NOMO-1 treated with DMSO at 0.1 percent for 48 hours (cell line): ENCODE results near the gene RYR3.

ENCODE experiments used
- DNase-seq: peaks from one replicate; lab custom pipeline; 2025; ENCODE audit not compliant: unreplicated experiment; lab: John Stamatoyannopoulos, UW

RYR3 gene

DNA sequence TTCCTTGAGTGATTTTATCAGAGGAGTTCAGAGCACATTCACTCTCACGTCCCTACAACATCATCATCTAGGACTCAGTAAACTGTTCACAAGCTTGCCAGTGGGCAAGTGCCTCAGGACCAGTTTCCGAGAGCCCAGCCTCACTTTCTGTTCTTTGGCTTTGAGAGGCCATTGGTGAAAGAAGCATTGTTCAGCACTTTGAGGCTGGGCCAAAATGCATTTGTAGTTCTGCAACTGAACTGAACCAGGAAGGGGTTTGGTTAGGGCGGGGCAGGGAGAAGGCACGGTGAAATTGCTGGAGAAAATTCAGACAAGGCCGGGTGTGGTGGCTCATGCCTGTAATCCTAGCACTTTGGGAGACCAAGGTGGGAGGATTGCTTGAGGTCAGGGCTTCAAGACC lies 435.4 kb downstream of the RYR3 start:
- no peak for DNase-seq

DNA sequence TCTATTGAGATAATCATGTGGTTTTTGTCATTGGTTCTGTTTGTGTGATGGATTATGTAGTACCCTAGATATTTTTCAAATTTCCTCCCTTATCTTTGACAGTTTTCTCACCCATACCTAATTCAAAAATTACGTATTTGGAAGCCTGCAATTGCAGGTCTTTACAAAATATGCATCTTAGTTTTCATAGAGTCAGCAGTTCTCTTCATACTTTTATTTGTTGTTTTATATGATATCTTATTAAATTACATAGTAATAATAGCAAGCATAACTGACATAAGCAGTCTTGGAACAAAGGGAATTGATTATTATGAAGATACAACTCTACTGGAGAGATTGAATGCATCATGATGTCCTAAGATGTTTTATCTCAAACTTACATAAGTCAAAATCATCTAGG lies 442.2 kb downstream of the RYR3 start:
- DNase-seq: no peak

DNA sequence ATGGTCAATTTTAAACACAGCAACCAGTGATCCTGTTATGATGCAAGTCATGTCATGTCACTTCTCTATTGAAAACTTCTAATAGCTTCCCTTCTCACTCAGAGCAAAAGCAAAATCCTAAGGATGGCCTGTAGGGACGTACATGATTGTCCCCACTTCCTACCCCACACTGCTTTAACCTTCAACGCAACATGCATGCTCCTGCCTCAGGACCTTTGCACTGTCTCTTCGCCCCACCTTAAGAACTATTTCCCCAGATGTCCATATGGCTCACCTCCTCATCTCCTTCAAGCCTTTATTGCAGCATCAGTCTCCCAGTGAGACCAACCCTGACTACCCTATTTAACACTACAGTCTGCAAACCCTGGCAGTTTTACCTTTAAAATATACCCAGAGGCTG lies 443.5 kb downstream of the RYR3 start:
- peak; percentile 39 for DNase-seq

DNA sequence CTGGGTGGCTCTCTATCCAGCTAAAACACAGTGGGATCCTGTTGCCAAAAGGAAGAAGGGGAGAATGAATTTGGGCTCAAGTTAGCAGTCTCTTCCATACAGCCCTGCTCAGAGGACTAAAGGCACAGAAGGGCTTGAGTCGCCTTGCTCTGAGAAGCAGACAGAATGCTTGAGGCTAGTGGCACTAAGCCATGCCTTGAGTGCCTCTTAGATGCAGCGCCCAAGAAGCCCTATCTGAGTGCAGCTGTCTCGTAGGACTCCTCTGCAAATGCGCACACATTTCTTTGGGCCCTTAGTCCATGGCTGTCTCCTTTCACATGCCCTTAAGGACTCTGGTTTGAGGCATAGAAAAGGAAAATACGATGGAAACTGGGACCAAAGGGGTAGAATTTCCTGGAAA lies 446.2 kb downstream of the RYR3 start:
- no peak for DNase-seq

DNA sequence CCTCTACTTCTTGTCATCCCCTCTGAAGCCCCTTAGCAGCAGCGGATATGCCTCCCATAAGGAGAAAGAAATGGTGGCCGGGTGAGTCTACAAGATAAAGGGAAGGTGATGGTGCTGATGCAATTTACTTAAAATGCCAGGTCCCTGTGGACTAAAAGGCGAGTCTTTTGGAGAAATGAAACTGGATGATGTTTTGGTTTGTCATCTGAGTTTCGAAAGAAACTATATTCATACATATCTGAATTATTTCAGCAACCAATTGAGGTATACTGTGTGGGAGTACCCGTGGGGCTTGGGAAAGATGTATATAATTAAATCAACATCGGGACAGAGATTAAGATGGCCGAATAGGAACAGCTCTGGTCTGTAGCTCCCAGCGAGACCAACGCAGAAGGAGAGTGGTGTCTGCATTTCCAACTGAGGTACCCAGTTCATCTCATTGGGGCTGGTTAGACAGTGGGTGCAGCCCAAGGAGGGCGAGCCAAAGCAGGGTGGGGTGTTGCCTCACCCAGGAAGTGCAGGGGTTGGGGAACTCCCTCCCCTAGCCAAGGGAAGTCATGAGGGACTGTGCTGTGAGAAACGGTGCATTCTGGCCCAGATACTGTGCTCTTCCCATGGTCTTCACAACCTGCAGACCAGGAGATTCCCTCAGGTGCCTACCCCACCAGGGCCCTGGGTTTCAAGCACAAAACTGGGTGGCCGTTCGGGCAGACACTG lies 446.9 kb downstream of the RYR3 start:
- DNase-seq: peak; percentile 80

DNA sequence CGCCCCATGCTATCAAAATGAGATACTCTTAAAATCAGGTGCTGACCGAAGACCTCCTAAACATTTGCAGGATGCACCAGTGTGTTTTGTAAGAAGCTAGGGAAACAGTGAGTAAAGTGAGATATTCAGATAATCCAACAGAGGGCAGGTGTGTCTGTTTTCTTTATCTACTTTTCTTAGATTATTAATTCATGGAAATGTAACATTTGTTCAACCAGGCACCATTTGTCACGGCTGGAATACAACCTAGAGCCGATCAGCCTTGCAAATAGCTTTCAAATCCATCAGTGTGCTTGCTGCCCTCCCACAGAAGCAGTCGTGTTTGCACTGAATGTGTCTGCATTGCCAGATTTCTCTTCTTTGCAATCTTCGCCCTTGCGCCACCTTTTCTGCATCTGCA lies 455.6 kb downstream of the RYR3 start:
- DNase-seq: no peak

DNA sequence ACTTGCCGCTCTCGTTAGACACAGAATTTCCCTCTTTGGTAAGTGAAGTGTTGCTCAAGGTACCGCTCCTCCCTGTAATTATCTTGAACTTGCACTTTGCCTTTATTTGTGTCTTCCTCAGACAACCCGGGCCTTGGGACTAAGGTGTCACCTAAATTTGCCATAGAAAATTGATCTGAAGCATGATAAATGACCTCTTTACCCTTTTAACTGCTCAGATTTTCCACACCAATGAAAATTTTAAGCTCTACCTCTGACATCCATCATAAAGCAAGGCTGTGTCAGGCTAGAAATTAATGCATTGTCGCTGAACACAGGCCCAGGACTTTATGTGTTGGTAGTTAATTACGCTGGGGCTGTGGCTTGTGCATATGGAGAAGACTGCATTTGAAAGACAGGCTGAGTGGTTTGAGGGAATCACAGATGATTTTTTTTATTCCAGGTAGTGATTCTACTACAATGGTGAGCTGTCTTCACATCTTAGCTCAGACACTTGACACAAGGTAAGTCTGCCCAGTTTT lies 458.0 kb downstream of the RYR3 start:
- peak; percentile 75 for DNase-seq

DNA sequence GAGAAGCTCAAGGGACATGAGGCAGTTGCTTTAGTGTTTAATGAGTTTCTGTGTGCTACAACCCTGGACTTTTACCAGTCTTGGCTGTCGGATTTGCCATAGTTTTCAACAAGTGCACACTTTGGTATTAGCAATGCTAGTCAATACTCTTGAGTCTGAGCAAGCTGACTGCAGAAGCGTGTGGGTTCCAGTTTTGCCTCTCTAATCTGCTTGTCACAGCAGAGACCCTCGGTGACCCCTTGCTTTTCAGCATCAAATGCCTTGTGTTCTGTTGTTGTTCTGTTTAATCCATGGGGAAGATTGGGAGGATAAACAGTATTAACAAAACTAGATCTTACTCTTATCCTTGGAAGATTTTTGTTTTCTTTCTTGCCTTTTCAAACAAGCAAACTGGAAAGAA lies 463.2 kb downstream of the RYR3 start:
- no peak for DNase-seq

DNA sequence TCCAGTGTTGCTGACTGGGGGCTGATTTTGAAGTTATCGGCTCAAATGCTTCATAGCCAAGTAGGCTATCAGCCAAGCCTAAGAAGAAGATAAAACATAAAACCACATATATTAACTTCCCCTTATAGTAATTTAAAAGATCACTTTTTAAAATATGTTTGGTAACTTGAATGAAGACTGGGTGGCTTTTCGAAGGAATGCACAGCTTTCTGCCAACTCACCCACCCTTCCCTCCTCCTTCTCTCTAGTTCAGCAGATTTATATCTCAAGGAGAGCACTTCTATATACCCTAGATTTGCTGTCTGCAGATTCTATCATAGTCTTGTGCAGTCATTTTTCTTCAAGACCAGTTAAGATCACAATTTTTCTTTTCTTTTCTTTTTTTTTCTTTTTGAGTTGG lies 468.1 kb downstream of the RYR3 start:
- no peak for DNase-seq

DNA sequence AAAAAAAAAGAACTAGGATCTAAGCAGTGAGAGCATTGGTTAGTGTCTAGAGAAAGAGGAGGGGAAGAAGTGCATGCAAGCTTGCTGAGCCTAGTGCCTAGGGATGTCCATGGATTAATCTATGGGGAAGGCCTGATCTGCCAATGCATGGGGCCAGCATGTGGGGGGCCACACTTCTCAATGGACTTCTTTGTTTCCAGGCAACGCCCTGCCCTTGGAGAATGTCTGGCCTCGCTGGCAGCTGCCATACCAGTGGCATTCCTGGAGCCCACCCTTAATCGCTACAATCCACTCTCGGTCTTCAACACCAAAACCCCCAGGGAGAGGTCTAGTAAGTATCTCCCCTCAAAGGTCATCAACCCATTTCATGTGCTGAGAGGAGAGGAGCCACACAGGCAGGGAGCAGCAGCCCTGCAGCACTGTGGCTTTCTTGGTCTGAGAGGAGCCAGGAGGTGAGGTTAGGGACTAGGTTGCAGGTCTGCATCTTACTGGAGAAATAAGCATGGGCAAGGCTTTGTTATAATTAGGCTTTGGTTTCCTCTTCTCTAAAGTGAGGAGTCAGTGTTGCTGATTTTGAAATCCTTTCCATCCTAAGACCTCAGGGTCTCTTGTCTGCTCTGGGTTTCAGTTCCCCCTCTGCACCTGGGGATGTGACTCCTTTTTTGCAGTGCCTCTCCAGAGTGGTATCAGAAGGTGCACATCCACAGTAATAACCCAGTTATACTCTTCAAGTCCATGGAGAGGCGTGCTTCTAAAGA lies 469.4 kb downstream of the RYR3 start:
- DNase-seq: peak; percentile 92

DNA sequence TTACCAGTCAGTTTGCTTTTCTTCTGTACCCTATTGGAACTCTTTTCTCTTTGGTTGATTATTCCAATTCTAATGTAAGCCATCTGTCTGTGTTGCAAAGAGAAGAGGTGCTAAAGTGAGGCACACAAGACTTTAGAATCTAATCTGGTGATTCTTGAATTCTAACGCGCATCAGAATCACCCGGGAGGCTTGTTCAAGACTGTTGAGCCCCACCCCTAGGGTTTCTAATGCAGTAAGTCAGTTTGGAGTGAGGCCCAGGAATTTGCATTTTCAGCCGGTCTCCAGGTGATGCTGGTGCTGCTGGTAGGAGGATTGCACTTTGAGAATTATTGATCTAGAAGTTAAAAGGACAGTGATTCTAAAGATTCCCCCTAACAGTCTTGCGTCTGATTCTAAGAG lies 472.2 kb downstream of the RYR3 start:
- DNase-seq: no peak

DNA sequence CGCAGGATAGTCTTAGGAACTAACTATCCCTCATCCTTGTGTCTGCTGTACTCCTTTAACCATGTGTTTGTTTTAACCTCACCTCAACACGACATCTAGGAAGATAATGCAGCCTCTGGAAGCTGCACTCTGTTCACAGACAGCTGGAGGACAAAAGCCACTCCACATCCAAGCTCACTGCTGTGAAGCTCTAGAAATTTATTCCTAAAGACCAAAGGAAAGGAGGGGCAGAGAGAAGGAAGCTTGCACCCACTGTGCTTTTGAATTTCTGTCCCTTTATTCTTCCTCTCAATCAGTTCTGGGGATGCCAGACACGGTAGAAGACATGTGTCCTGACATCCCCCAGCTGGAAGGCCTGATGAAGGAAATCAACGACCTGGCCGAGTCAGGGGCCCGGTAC lies 474.6 kb downstream of the RYR3 start:
- no peak for DNase-seq

DNA sequence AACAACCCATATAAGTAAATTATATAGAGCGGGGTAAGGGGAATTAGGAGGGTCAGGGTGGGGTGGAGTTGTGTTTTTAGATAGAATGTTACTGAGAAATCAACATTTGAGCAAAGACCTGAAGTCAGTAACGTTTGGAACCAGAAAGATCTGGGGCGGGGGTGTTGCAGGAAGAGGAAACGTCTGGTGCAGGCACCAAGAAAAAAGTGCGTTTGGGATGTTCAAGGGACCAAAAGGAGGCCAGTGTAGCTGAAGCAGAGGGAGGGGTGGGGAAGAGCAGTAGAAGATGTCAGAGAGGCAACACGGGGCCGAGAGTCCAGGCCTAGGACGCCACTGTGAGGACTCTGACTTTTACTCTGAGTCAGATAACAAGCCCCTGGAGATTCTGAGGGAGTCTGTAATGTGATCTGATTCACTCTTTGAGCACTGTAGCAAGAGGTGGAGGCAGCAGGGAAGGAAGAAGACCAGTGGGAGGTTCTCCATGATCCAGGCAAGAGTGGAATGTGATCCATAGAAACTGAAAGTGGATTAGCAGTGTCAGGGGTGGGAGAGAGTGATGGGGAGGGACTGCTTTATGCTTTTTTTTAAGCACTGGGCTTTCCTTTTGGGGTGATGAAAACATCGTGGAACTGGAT lies 478.3 kb downstream of the RYR3 start:
- no peak for DNase-seq

DNA sequence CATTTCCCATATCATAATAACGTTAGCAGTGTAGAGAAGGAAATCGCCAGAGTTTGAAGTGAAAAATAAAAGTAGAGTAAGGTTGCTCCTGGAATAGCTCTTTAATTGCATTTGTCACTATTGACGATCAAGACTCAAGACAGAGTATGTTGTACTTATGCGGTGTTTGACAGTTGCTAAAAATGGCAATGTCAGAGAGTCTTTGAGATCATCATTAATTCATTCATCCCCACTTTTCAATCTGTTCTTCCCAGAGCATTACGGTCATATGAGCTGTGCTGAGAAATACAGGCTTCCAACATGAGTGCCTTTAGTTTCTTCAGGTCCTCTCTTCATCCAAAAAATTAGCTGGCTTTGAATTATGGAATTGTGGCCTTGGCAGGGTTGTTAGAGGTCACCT lies 483.7 kb downstream of the RYR3 start:
- no peak for DNase-seq

DNA sequence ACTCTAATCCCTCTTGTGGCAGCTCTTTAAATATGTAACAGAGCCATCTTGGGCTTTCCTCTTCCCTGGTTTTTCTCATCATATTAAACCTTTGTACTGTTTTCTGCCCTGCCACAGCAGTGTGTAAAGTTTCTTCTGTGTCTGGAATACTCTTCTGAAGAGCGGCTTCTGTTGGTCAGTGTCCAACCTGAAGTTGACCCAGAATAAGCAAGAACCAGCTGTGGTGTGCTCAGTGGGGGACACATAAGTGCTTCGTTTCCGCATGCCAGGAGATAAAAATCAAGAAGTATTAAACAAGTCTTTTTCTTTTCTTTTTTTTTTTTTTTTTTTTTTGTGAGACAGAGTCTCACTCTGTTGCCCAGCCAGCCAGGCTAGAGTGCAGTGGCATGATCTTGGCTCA lies 484.3 kb downstream of the RYR3 start:
- DNase-seq: no peak

DNA sequence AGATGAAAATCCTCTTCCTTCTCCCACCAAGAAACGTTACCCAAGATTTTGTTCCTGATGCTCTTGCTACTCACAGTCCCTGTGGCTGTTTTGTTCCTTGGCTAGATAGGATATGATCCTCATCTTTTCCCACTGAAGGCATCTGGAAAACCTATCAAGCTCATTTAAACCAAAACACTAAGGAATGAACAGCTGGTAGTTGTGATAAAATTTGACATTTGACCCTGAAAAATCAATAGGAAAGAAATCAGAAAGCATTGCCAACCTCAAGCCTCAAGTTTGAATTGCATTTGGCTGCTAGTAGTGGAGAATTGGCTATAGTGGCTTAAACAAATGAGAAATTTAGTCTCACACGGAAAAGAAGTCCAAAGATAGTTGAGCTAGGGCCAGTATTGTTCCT lies 486.9 kb downstream of the RYR3 start:
- DNase-seq: no peak

DNA sequence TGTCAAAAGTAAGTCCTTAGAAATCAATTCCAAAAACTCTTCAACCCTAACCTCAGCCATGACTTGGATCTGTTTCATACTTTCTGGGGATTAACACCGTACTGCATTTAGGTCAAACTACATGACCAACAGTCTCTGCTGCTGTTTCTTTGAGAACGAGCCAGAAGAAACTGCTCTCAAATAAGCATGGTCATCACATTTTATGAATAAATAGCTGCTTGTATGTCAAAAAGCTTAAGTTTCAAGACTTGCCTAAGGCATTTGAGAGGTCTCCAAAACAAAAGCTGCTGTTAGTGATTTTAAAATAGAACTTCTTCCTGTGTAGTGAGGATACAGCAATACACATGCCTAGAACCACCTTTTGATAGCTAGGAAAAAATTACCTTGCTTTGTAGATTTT lies 491.2 kb downstream of the RYR3 start:
- DNase-seq: no peak

DNA sequence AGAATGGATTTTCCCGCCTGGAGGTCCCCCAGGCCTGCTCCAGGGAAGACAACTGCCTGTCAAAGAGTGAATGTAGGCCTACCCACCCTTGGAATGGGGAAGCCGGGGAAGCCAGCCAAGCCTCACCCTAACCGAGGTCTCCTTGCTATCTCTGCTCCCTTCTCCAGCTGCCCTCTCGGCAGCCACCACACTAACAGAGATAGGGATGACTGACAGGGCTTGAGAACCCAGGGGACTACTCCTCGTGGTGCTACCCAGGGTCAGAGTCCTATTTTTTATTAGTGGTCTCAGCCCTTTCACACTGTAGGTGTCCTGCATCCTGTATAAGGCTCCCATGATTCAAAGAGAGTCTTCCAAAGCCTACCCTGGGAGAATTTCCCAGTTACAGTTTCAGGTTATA lies 496.9 kb downstream of the RYR3 start:
- no peak for DNase-seq

DNA sequence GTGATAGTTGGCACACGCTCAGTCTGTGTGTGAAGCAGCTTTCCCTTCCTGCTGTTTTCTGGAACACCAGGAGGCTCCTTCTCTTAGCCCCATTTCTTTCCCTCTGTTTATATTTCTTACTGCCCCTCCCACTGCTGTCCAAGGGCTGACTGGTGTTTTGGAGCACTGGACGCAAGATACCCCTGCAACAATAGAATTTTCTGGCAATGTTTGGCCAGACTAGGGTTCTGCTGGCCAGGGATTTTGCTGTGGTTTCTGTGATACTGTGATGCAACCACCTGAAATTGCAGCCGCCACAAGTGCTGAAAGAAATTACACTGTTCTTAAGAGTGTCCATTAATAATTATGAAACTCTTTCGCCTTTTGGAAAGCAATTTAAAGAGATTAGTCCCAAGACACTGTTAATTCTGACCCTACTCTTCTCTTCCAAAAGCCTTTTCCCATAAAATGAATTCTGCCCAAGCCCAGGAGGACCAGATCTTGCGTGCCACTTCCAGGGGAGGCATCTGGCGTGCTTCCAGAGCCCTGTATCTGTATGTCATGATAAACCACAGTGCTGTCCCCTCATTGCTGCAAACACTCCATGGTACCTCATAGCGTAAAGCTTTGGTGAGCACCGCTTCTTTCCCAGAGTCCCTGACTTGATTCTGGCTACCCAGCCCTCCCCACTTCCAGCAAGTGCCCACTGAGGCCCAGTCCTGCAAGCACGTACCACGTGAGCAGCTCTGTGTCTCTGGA lies 498.1 kb downstream of the RYR3 start:
- DNase-seq: peak; percentile 44

DNA sequence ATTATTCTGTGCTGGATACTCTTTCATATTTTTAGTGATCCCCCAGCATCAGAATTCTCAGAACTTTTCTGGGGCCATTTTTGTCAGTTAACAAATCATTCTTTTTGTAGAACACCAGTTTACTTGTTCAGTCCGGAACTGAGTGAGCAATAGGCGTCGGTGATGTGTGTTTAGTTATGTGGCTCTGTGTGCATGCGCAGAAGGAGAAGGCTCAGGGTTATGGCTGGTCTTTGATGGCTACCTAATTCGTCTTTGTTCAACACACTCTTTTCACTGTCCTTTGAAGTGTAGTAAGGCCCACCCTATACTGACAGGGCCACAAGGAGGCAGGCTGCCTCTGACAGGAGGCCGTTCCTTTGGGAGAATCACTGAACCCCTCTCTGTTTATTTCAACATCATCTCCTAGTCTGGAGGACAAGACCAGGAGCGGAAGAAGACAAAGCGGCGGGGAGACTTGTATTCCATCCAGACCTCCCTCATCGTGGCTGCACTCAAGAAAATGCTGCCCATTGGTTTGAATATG lies 499.4 kb downstream of the RYR3 start:
- no peak for DNase-seq

DNA sequence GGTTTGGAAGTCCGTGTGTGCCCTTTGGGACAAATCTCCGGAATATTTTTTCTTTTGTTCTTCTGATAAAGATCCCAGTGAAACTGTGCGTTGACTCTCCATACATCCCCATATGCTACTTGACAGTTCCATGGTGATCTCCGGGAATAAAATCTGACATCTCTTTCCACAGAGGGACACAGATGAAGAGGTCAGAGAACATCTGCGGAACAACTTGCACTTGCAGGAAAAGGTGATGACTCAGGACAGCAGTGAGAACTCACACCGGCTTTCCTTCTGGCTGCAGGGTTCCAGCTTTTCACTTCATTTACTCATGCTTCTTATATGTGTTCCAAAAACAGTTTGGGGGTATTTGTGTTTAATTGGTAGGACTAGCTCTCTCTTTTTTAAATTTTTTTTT lies 500.0 kb downstream of the RYR3 start:
- no peak for DNase-seq
